GM19438 (cell line): ENCODE measurements around the gene LAMA3.

Experiments used
- ATAC-seq: cut with Tn5 transposase; IDR thresholded peaks from one replicate; pipeline ENCODE4 v1.9.1; 2021; ENCODE audit warnings: low read depth; ENCODE audit not compliant: unreplicated experiment

Gene LAMA3

DNA sequence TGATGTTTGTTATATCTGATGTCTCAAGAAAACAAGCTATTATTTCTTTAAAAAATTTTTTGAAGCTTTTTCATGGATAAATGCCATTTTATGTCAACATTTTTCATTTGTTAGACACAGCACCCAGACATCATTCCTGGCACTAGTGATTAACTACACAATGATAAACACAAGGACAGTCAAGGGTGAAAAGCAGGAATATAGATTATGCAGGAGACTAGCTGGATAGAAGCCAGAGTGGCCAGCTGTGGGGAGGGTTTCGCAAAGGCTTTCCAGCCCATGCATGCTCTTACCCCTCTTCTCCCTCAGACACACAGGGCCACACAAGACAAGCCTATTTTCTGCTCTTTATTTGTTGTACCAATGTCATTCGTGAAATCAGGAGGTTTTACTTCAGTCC lies 198.2 kb downstream of the LAMA3 start:
- no peak for ATAC-seq

DNA sequence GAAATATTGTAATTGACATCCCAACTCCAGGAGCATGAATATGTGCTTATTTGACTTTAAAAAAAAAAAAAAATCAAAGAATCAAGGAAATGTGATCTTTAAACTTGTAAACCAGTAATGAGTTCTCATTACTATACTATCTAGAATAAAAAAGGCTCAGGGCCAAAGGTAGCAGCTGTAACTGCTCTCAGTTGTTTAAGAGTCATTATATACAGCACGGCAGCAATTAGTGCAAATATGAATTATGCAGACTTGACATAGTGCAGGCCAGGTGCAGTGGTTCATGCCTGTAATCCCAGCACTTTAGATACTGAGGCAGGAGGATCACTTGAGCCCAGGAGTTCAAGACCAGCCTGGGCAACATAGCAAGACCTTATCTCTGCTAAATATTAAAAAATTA lies 199.6 kb downstream of the LAMA3 start:
- ATAC-seq, result no peak

DNA sequence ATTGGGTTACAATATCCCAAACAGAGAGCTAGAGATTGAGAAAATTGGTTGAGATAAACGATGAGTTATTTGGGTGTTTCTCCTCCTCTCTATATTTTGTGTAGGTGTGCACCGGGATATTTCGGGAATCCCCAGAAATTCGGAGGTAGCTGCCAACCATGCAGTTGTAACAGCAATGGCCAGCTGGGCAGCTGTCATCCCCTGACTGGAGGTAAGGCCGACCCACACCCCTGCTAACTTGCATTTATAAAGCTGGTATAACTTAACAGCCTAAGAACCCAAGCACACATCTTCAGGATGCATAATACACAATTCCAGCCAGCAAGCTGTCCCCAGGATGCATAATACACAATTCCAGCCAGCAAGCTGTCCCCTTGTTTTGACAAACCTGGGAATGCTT lies 200.7 kb downstream of the LAMA3 start:
- no peak for ATAC-seq

DNA sequence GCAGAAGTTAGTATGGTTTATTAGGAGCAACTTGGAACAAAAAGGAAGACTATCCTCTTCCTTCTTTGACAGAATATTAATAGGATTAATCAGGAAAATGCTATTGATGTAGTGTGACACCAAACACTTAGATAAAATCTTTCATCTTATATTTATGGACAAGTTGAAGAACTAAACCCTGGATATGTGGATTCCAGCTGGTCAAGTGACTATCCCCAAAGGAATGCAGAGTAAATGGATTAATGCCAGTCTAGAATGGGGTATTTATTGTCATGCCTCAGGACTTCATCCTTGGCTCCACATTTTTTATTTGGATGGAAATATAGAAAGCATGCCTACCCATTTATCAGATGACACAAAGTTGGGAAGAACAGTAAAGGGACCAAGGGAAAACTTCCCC lies 201.3 kb downstream of the LAMA3 start:
- ATAC-seq, result no peak

DNA sequence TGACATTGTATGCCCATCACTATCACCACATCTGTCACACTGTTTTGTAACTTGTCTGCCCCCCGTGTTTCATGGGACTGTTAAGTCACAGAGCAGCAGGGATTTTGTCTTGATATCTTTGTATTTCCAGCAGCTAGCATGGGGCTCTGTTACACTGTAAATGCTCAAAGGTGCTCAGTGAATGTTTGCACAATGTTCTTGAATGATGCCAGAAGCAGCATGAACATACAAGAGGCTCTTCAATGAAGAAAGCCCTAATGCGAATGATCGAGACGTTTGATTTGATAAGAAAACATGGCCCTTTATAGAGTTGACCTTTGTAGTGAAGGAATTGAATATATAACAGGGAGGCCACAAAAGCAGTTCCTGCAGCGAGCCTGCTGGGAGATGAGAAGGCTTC lies 204.4 kb downstream of the LAMA3 start:
- ATAC-seq, result no peak

DNA sequence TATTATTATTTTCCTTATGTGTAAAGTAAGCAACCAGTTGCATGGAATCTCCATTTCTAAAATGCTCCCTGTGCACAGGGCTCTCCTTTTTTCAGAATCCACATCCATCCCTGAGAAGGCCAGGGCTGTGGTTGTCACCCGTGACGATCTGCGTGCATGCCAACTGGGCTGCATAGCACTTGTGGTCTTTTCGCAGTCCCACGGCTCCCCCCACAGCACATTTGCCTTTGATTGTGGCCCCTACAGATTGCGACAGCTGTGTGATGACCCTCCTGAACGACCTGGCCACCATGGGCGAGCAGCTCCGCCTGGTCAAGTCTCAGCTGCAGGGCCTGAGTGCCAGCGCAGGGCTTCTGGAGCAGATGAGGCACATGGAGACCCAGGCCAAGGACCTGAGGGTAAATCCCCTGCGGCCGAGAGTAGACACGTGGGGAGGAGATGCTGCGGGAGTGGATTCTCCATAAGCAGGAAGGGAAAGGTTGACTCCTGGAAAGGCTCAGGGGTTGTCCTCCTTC lies 205.5 kb downstream of the LAMA3 start:
- ATAC-seq, result no peak

DNA sequence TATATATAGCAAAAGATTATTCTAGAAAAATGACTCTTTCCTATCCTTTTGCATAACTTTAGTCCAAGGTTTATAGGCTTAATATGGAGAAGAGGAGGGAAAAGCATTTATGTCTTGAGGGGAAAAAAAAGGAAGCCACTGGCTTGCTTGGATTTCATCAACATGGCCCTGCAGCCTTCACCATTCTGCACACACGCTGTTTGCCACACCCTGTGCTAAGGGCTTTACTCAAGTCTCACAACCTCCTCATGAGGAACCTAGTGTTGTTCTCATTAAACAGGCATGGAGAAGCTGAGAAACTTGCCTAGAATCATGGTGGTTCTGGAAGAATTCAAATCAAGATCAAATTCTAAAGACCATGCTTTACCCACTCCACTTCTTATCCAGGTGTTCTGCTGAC lies 208.0 kb downstream of the LAMA3 start:
- no peak for ATAC-seq

DNA sequence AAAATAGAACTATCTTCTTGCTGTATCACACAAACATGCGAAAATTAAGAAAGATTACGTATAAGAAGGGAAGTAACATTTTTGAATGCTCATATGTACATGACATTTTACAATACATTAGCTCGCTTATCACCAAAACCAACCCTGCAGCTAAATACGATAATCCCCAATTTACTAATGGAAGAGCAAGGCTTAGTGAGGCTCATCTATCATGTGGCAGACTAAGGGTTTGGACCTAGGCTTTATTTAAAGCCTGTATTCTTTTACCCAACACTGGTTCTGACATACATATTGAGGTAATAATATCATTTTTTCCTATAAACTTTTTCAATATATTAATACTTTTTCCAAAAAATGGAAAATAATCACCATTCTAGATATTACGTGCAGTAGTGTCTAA lies 208.5 kb downstream of the LAMA3 start:
- no peak for ATAC-seq

DNA sequence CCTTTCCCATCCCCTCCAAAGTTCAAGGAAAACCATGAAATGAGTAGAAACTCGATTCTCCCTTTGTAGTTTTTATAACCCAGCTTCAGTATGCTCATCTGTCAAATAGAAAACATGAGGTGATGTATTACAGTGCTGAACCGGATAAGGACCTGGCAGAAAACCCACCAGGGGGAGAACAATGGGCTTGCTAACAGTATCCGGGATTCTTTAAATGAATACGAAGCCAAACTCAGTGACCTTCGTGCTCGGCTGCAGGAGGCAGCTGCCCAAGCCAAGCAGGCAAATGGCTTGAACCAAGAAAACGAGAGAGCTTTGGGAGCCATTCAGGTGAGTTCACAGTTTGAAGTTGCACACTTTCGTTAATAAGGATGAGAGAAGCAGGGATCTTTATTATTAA lies 211.7 kb downstream of the LAMA3 start:
- no peak for ATAC-seq

DNA sequence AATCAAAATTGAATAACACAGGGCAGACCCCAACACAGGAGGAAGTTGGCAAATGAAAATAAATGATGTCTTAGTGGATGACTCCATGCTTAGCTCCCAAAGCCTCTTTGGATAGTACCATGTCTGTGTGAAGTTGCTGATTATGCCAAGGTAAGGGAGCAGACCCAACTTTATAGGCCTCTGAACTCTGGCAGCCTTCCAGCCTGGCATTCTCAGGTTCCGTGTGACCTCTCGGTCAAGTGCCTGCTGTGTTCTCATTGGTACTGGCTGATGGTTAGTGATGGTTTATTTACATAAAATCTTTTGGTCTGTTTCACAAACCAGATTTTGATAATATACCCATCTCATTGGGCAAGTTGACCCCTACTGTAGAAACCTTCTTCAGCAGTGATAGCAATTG lies 213.1 kb downstream of the LAMA3 start:
- no peak for ATAC-seq

DNA sequence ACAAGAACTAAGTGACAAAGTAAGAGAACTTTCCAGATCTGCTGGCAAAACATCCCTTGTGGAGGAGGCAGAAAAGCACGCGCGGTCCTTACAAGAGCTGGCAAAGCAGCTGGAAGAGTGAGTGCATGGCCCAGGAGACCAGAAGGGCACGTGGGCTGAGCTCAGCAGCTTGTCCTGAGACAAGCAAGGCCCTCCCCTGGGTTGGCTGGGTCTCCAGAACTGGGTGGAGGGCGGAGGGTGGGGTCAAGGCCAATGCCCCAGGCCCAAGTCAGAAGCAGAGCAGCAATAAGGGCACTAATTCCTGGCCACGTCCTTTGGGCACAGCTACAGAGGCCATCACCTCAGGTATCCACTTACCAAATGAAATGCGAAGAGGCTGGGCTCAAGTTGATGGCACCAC lies 214.7 kb downstream of the LAMA3 start:
- ATAC-seq, result no peak

DNA sequence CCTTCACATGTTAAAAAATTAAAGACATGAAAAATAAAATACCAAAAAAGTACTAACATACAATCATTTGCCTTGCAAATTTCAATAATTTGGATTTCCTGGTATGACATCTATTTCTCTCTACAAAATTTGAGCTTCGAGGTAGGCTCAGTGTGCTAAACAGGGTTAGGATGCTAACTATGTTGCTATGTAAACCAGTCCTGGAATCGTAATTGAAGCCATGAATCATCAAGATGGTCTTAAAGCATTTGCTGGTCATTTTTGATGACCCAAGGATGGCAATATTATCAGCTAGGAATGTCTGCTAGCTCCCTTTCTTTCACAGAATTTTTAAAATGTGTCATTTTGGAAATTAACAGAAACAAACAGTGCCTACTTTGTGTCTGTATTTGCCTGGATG lies 217.4 kb downstream of the LAMA3 start:
- no peak for ATAC-seq

DNA sequence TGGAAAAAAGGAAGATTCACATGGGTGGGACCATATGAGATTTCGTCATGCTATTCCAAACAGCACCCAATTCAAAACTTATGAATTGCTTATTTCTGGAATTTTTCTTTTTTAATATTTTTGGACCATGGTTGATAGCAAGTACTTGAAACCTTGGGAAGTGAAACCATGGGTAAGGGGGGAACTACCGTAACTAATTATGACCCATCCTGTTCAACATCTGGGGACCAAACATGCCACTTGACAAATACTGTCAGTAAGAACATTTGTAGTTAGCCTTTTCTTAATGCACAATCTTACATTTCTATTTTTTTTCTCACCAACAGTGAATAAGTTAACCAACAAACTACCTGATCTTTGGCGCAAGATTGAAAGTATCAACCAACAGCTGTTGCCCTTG lies 219.6 kb downstream of the LAMA3 start:
- ATAC-seq, result no peak

DNA sequence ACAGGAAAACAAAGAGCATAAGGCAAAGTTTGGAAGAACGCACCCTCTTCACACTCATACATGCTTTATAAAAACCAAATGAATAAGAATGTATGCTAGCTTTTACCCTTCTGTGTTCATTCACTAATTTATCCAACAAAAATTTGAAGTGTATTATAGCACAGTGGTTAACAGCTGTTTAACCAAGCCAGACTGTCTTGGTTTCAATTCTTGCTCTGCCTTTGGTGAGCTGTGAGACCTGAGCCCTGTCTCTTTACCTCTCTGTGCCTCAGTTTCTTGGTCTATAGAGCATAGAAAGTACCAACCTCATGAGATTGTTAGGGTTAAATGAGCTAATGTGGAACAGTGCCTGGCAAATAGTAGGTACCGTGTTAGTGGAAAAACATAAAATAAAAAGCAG lies 220.8 kb downstream of the LAMA3 start:
- ATAC-seq, result no peak

DNA sequence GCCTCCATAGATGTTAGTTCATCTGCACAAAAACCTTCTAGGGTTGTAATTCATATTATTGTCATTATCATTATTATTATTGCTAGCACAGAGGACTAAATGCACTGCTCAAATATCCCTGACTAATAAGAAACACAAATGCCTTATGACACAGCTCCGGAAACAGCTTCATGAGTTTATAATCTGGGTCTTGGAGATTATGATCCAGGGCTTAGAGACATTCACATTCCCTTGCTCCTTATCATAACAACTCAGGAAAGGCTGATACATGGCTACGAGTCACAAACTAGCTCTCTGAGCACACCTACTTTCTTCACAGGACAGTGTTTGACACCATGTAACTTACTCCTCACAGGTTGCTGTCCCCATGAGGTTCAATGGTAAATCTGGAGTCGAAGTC lies 223.1 kb downstream of the LAMA3 start:
- no peak for ATAC-seq

DNA sequence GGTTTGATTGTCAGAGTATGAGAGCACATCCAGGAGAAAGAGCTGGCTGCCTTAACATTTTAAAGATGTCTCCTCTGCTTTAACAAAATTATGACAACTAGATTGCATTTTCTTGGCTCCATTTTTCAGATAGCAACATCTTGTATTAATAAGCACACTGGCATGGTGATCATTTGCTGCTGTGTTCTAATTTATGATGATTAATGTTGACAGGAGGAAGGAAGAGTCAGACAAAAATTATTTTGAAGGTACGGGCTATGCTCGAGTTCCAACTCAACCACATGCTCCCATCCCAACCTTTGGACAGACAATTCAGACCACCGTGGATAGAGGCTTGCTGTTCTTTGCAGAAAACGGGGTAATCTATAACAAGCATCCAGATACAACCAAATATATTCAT lies 227.1 kb downstream of the LAMA3 start:
- ATAC-seq, result no peak

DNA sequence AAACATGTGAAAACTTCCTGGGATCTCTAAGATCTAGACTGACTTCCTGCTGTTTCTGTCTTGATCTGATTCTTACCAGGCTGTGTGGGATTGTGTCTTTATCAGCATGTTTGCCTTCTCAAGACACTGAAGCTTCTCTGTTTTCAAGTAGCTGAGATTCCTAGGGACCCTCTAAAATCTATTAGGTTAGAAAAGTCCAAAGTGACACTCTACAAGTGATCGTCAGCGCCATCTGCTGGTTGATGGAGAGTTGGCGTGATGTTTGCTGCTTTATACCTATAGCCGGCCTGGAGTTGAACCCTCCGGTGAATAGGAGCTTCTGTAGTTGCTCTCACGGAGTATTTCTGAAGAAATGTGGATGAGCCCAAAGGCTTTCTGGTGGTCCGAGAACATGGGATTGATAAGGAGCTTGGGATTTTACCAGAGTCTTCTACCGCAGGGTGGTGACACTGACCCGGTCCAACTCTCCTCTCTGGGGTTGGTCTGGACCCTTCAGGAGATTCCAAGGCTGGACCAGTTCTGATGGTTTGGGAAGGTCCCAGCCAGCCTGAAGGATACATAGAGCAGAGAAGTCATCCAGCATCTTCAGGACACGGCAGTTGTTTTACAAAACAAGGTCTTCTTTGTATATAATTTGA lies 229.3 kb downstream of the LAMA3 start:
- ATAC-seq, result no peak

DNA sequence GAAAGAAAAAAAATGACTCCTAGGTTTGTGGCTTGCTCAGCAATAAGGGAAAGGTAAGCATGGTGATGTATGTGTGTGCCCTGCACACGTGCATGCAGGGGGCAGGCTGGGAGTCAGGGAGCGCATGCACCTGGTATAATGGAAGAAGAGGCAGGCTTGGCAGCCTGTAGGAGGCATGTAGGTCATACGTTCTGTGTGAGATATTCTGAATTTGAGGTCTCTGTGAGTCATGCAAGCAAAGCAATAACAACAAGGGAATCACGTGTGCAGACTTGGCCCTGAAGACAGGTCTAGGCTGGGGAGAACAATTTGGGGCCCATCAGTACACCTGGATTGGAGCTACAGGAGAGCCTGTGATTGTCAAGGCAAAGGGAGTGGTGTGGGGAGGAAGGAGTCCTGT lies 230.8 kb downstream of the LAMA3 start:
- no peak for ATAC-seq

DNA sequence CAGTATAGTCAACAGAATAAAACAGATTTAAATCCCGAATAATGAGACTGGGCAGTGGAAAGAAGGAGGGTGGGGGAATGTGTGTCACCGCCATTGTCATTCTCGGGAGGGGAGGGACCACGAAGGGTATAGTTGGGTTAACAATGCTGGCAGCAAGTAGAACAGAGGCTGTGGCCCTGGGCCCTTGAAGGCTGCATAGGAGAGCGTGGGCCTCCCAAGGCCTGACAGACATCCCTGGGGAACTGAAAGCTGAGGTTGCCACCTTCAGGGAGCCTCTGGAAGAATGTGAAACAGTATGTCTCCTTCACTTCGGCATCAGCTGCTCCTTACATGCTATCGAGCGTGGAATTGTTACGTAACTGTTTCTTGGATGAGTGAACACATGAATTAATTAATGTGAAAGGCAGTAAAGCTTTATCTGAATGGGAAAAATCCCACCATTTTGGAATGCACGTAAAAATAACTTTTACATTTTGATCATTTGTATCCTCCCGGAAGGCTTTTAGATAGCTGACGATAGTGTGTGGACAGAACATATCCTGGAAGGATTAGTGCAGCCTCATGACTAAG lies 232.5 kb downstream of the LAMA3 start:
- ATAC-seq, result no peak

DNA sequence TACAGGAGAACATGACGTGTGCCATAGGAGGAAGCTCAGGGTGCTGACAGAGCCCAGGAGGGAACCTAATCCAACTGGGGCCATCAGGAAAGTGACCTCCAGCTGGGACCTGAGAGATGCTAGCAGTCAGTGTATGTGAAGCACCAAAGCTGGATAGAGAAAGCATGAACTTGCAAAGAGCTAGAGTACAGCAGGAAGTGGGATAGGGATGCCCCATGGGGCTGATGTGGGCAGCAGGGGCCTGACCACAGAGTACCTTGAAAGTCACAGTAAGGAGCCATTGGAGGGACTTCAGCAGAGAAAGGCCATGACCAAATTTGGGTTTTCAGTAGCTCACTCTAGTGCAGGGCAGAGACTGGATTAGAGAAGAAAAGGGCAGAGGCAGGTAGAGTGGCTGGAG lies 233.7 kb downstream of the LAMA3 start:
- ATAC-seq, result no peak

DNA sequence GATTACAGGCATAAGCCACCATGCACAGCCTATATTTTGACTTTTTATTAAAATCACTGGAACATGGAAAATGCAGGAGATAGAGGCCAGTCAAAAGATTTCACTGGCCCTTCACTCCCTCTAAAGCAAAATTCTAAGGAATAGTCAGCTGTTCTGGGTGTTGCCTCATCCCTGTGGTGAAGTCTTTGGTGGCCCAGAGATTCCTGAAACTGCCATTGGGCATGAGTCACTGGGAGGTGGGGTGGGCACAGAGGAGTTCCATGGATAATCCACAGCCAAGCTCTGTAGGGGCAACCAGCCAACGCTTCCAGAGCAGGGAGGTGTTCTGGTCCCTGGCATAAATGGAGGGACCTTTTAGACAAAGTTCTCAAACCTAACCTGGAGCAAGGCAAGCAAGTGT lies 235.6 kb downstream of the LAMA3 start:
- no peak for ATAC-seq

DNA sequence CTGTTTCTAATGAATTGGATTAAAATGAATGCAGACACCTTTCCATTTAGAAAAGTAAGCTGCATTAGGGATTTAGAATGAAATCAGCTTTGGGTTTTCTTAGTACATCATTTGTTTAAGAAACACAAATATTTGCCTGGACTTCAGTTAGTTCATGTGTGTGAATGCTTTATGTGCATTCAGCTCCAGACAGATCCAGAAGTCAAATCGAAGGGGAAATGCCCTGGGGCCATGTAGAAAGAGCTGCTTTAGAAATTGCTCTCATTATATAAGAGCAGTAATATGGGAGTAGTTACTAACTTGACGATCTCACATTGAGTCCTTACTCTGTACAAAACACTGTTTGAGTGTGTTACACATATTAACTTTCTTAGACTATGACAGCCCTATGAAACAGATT lies 237.3 kb downstream of the LAMA3 start:
- no peak for ATAC-seq
